Osteoblast (primary cell): ENCODE measurements around the gene TMCC1. TPM values are rescaled to one million over a fixed set of nuclear protein-coding genes. Genes with fewer than 3 reads are reported as not detected.

Experiments used
- DNase-seq: peaks from one replicate; pipeline ENCODE4 v3.0.0; 2011; ENCODE audit warnings: low spot score, mixed read lengths; ENCODE audit not compliant: insufficient read length; ENCODE audit errors: missing footprints
- H2AFZ ChIP-seq: 2 replicates; pipeline ENCODE4 v1.6.0; 2011; ENCODE audit warnings: mild to moderate bottlenecking, low read length
- H3K27ac ChIP-seq: 2 replicates; pipeline ENCODE4 v1.5.1; 2011; ENCODE audit warnings: mild to moderate bottlenecking, low read depth, low read length, moderate library complexity
- H3K27me3 ChIP-seq: 2 replicates; pipeline ENCODE4 v1.6.0; 2012; ENCODE audit warnings: mild to moderate bottlenecking, control low read depth, inconsistent platforms, low read length, moderate library complexity; ENCODE audit not compliant: insufficient read depth
- H3K36me3 ChIP-seq: 2 replicates; pipeline ENCODE4 v1.5.1; 2011; ENCODE audit warnings: mild to moderate bottlenecking, low read length, control low read depth, moderate library complexity; ENCODE audit not compliant: insufficient read depth
- H3K4me1 ChIP-seq: 2 replicates; pipeline ENCODE4 v1.5.1; 2011; ENCODE audit warnings: mild to moderate bottlenecking, low read length, control low read depth, moderate library complexity; ENCODE audit not compliant: insufficient read depth
- H3K4me2 ChIP-seq: 2 replicates; pipeline ENCODE4 v1.6.0; 2011; ENCODE audit warnings: mild to moderate bottlenecking, low read length; ENCODE audit not compliant: insufficient read depth
- H3K4me3 ChIP-seq: fragments of 200-600 bp; sonication (generic); 3 replicates; pipeline ENCODE4 v1.5.1; 2012; ENCODE audit warnings: mild to moderate bottlenecking, low read length, inconsistent platforms; ENCODE audit not compliant: insufficient read depth
- H3K79me2 ChIP-seq: 2 replicates; pipeline ENCODE4 v1.6.0; 2012; ENCODE audit warnings: mild to moderate bottlenecking, low read length, control low read depth, inconsistent platforms; ENCODE audit not compliant: insufficient read depth
- H3K9me3 ChIP-seq: 2 replicates; pipeline ENCODE4 v1.5.1; 2011; ENCODE audit warnings: low read depth, low read length, control low read depth
- H4K20me1 ChIP-seq: 2 replicates; pipeline ENCODE4 v1.6.0; 2012; ENCODE audit warnings: mild to moderate bottlenecking, low read length, control low read depth; ENCODE audit not compliant: insufficient read depth
- total RNA-seq: library from RNA; depleted of rRNA; stranded (reverse); fragments of >200 nt; gene quantifications from 2 replicates; pipeline ENCODE4 v1.2.3, GENCODE V29; 2012
- TF ChIP-seq, protein P1 (sequence below): IDR thresholded peaks from 2 replicates; pipeline ENCODE4 v1.5.1; 2011; ENCODE audit warnings: mild to moderate bottlenecking, low read depth, low read length, moderate library complexity; ENCODE audit errors: extremely low read depth

Gene TMCC1
- total RNA-seq, 1 donor, result 17.4 TPM

DNA sequence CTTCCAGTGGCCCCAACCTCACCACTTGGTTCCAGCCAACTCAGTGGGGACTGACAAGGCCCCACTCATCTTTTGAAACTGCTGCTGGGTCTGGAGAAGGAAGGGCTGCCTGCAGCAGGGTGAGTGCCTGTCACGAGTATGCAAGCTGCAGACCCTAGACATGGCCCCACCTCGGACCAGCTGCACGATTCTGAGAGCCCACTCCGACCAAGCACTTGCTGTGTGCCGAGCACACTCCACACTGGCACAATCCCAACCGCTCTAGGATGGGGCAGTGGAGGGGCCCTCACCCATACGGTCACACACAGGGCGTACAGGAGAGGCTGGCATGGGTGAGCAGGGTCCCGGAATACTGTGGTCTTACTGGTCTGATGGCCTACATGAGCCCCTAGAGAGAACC, 279.1 kb downstream of the TMCC1 start:
- TF ChIP-seq, protein P1, sequence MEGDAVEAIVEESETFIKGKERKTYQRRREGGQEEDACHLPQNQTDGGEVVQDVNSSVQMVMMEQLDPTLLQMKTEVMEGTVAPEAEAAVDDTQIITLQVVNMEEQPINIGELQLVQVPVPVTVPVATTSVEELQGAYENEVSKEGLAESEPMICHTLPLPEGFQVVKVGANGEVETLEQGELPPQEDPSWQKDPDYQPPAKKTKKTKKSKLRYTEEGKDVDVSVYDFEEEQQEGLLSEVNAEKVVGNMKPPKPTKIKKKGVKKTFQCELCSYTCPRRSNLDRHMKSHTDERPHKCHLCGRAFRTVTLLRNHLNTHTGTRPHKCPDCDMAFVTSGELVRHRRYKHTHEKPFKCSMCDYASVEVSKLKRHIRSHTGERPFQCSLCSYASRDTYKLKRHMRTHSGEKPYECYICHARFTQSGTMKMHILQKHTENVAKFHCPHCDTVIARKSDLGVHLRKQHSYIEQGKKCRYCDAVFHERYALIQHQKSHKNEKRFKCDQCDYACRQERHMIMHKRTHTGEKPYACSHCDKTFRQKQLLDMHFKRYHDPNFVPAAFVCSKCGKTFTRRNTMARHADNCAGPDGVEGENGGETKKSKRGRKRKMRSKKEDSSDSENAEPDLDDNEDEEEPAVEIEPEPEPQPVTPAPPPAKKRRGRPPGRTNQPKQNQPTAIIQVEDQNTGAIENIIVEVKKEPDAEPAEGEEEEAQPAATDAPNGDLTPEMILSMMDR, result no peak
- no peaks in the 10 kb centered on the region for H4K20me1 ChIP-seq
- peak; percentile 45 for DNase-seq
- no peak overlapping the region for H3K4me3 ChIP-seq
- H3K27ac ChIP-seq, result no peak overlapping the region
- no peak overlapping the region for H3K4me2 ChIP-seq
- H2AFZ ChIP-seq, result no peak overlapping the region
- H3K79me2 ChIP-seq, result no peaks in the 10 kb centered on the region
- H3K27me3 ChIP-seq, result no peaks in the 10 kb centered on the region
- H3K36me3 ChIP-seq, result no peaks in the 10 kb centered on the region
- H3K9me3 ChIP-seq, result no peaks in the 10 kb centered on the region
- H3K4me1 ChIP-seq, result peaks cover 39% of the 10 kb centered on the region

DNA sequence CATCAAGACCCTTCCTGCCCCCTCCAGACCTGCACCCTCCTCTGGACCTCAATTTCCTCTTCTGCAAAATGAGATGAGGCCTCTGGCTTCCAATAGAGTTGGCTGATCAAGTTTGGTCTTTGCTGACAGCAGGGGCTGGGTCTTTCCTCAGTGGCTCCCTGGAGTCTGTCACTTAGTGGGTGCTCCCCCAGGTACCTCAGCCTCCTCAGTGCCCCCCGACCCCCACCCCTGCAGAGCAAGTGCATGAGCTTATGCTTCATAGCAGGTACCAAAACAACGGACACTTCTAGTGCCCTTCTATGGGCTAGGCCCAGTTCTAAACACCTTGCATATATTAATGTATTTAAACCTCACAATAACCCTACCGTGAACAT, 280.2 kb downstream of the TMCC1 start:
- H3K36me3 ChIP-seq, result no peaks in the 10 kb centered on the region
- H3K4me2 ChIP-seq, result no peak overlapping the region
- TF ChIP-seq, protein P1, result no peak
- DNase-seq, result peak; percentile 23
- H3K9me3 ChIP-seq, result no peaks in the 10 kb centered on the region
- H2AFZ ChIP-seq, result no peak overlapping the region
- no peaks in the 10 kb centered on the region for H3K79me2 ChIP-seq
- no peak overlapping the region for H3K4me3 ChIP-seq
- no peak overlapping the region for H3K27ac ChIP-seq
- no peaks in the 10 kb centered on the region for H3K27me3 ChIP-seq
- no peaks in the 10 kb centered on the region for H4K20me1 ChIP-seq
- peaks cover 49% of the 10 kb centered on the region for H3K4me1 ChIP-seq

DNA sequence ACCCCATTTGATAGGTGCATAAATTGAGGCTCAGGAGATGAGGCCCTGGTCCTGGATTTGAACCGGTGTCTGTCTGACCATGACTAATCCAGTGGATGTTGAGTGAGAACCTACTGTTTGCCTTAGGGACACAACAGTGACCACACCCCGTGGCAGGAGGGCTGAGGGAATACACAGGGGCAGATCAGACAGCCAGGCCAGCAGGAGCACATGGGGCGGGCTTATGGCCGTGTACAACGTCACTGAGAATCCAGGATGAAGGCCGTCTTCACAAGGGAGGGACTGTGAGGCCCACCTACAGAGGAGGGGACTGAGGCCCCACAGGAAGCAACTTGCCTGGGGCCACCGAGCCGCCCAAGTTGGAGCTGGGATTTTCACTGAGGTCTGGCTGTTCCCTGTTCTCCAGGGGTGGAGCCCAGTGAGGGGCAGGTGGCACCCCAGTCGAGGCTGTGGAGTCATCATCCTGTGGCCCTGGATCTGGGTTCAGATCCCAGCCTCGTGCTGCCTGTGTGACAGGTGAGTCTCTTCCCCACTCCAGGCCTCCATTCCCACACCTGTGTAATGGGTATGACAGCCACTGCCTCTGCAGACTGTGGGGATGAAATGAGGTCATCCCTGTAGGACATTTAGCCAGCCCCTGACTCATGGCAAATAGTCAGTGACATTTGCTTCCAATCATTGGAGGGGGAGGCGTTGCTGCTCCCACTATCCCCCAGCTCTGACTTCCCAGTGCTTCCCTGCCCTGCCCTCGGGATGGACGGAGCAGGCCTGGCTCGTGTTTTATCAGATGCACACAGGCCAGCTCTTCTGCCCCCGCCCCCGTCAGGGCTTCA, 280.8 kb downstream of the TMCC1 start:
- Histone ChIP-seq H2AFZ (peak overlapping the region; percentile 42), H3K4me2 (peak overlapping the region; percentile 27), H3K36me3 (no peaks in the 10 kb centered on the region), H3K4me3 (no peak overlapping the region), H3K4me1 (peaks cover 49% of the 10 kb centered on the region), H3K27ac (peak overlapping the region; percentile 56), H4K20me1 (no peaks in the 10 kb centered on the region), H3K27me3 (no peaks in the 10 kb centered on the region), H3K79me2 (no peaks in the 10 kb centered on the region), H3K9me3 (no peaks in the 10 kb centered on the region)
- peak; percentile 94 for DNase-seq
- TF ChIP-seq, protein P1, result no peak

DNA sequence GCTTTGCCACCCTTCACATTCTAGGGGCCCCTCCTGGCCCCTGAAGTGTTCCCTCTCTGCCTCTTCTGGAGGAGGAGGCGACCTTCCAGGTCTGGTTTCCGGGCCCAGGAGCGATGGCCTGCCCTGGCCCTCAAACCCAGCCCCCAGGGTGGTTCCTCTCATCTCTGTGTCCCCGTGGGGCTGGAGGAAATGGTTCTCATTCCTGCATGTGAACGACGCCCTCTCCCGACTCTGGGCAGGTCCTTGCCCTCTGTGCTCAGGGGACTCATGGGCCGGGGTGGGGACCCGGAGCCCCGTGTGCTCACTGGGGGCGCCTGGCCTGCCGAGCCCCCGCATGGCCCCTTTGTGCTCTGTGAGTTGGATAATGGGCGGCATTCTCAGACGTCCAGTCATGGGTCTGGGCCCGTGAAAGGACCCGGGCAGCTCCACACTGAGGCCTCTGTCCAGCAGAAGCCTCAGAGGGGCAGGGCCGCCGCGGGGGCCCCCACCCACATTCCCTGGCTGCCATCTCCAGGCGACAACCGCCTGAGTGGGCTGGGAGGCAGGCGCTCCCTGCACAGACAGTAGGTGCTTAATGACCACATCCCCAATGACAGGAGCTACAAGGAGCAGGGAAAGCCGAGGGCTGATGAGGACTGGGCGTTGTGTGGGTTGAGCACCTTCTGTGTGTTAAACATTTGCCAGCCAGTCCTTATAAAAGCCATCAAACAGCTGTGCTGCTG, 281.5 kb downstream of the TMCC1 start:
- H3K27ac ChIP-seq, result peak overlapping the region; percentile 56
- peak overlapping the region; percentile 27 for H3K4me2 ChIP-seq
- no peak overlapping the region for H3K4me3 ChIP-seq
- H3K4me1 ChIP-seq, result peaks cover 51% of the 10 kb centered on the region
- H2AFZ ChIP-seq, result peak overlapping the region; percentile 42
- H3K27me3 ChIP-seq, result no peaks in the 10 kb centered on the region
- H3K9me3 ChIP-seq, result no peaks in the 10 kb centered on the region
- H3K36me3 ChIP-seq, result no peaks in the 10 kb centered on the region
- peak; percentile 97 for DNase-seq
- no peaks in the 10 kb centered on the region for H4K20me1 ChIP-seq
- TF ChIP-seq, protein P1, result no peak
- no peaks in the 10 kb centered on the region for H3K79me2 ChIP-seq
